Measurements from ENCODE around the gene IGF2BP1.

GRCh38 chr17:49024523-49024922 lies 27.3 kb downstream of the IGF2BP1 start:
- TF ChIP-seq RAD21 (IDR thresholded peaks at IDR 0.05; ENCODE audit: low read length) (no peak), CTCF (IDR thresholded peaks at IDR 0.05) (no peak), POLR2AphosphoS5 (IDR thresholded peaks at IDR 0.05; ENCODE audit: low read depth, low read length) (no peak), TCF12 (IDR thresholded peaks at IDR 0.05) (no peak), EZH2phosphoT487 (IDR thresholded peaks at IDR 0.05; ENCODE audit: borderline replicate concordance, low read depth) (no peak), REST (IDR thresholded peaks at IDR 0.05; ENCODE audit: low read depth, low read length) (no peak), MAX (IDR thresholded peaks at IDR 0.05; ENCODE audit: low read depth) (no peak), FOXM1 (IDR thresholded peaks at IDR 0.05; ENCODE audit: low read depth) (no peak)

Measured in SK-N-SH (cell line).